Mucosa of rectum (tissue), 2 donors: ENCODE results near the gene LANCL2.

Experiments
- H3K27ac ChIP-seq, 2 donors: one replicate each; pipeline ENCODE4 v1.7.0; 2013; ENCODE audit warnings: inconsistent platforms in 2 of 2, low read depth in 2 of 2, low read length in 2 of 2
- H3K27me3 ChIP-seq, 2 donors: one replicate each; pipeline ENCODE4 v1.7.0; 2013; ENCODE audit warnings: low read length in 2 of 2; ENCODE audit not compliant: control insufficient read depth in 2 of 2, insufficient read depth in 2 of 2
- H3K36me3 ChIP-seq, 2 donors: one replicate each; pipeline ENCODE4 v1.7.0; 2013; ENCODE audit warnings: low read length in 2 of 2; ENCODE audit not compliant: control insufficient read depth in 2 of 2, insufficient read depth in 2 of 2
- H3K4me1 ChIP-seq, 2 donors: one replicate each; pipeline ENCODE4 v1.7.0; 2013; ENCODE audit warnings: low read length in 2 of 2, mild to moderate bottlenecking in 1 of 2; ENCODE audit not compliant: control insufficient read depth in 2 of 2, insufficient read depth in 2 of 2
- H3K4me3 ChIP-seq, 2 donors: one replicate each; pipeline ENCODE4 v1.7.0; 2013; ENCODE audit warnings: low read length in 2 of 2
- H3K9ac ChIP-seq, 2 donors: one replicate each; pipeline ENCODE4 v1.7.0; 2013; ENCODE audit warnings: low read length in 2 of 2, low read depth in 1 of 2, mild to moderate bottlenecking in 1 of 2
- H3K9me3 ChIP-seq, 2 donors: one replicate each; pipeline ENCODE4 v1.7.0; 2013; ENCODE audit warnings: low read length in 2 of 2; ENCODE audit not compliant: control insufficient read depth in 2 of 2
- donor health status: healthy.
- donor health status: Normal muscosa, but diverticular disease.

LANCL2 gene

GRCh38 chr7:55448526-55448925, 83.4 kb downstream of the LANCL2 start:
- no peaks in the 10 kb centered on the region for H3K4me1 ChIP-seq
- H3K9me3 ChIP-seq: no peaks in the 10 kb centered on the region
- no peak overlapping the region for H3K27ac ChIP-seq
- H3K36me3 ChIP-seq: peaks cover 0 to 3% of the 10 kb centered on the region in 2 donors
- no peak overlapping the region for H3K9ac ChIP-seq
- H3K27me3 ChIP-seq: no peaks in the 10 kb centered on the region
- no peak overlapping the region for H3K4me3 ChIP-seq

- Histone ChIP-seq H3K27me3 (no peaks in the 10 kb centered on the region), H3K4me3 (no peak overlapping the region), H3K36me3 (peaks cover 0 to 3% of the 10 kb centered on the region in 2 donors), H3K27ac (no peak overlapping the region), H3K9me3 (no peaks in the 10 kb centered on the region), H3K9ac (no peak overlapping the region), H3K4me1 (no peaks in the 10 kb centered on the region)
Observed at GRCh38 chr7:55449205-55449991, 84.3 kb downstream of the LANCL2 start.

- Histone ChIP-seq H3K36me3 (peaks cover 0 to 3% of the 10 kb centered on the region in 2 donors), H3K9ac (no peak overlapping the region), H3K27ac (no peak overlapping the region), H3K4me3 (no peak overlapping the region), H3K4me1 (no peaks in the 10 kb centered on the region), H3K27me3 (no peaks in the 10 kb centered on the region), H3K9me3 (no peaks in the 10 kb centered on the region)
Observed at GRCh38 chr7:55449992-55450535, 84.9 kb downstream of the LANCL2 start.

- Histone ChIP-seq H3K27me3 (no peaks in the 10 kb centered on the region), H3K27ac (no peak overlapping the region), H3K4me1 (no peaks in the 10 kb centered on the region), H3K4me3 (no peak overlapping the region), H3K36me3 (peaks cover 0 to 3% of the 10 kb centered on the region in 2 donors), H3K9me3 (no peaks in the 10 kb centered on the region), H3K9ac (no peak overlapping the region)
Observed at GRCh38 chr7:55452971-55453370, 87.8 kb downstream of the LANCL2 start.

GRCh38 chr7:55457801-55458200, 92.7 kb downstream of the LANCL2 start:
- Histone ChIP-seq H3K9me3 (peaks cover 5% of the 10 kb centered on the region in 2 donors), H3K4me3 (no peak overlapping the region), H3K9ac (no peak overlapping the region), H3K27me3 (no peaks in the 10 kb centered on the region), H3K27ac (no peak overlapping the region), H3K4me1 (no peaks in the 10 kb centered on the region), H3K36me3 (no peaks in the 10 kb centered on the region)

GRCh38 chr7:55458351-55458750, 93.2 kb downstream of the LANCL2 start:
- Histone ChIP-seq H3K27ac (no peak overlapping the region), H3K9me3 (peaks cover 5% of the 10 kb centered on the region in 2 donors), H3K27me3 (no peaks in the 10 kb centered on the region), H3K36me3 (no peaks in the 10 kb centered on the region), H3K9ac (no peak overlapping the region), H3K4me3 (no peak overlapping the region), H3K4me1 (no peaks in the 10 kb centered on the region)

- H3K27me3 ChIP-seq: no peaks in the 10 kb centered on the region
- H3K9ac ChIP-seq: no peak overlapping the region
- H3K36me3 ChIP-seq: peaks cover 20 to 24% of the 10 kb centered on the region in 2 donors
- H3K4me1 ChIP-seq: no peaks in the 10 kb centered on the region
- H3K27ac ChIP-seq: no peak overlapping the region
- no peak overlapping the region for H3K4me3 ChIP-seq
- H3K9me3 ChIP-seq: peaks cover 4 to 5% of the 10 kb centered on the region in 2 donors
Observed at GRCh38 chr7:55463686-55464262, 98.6 kb downstream of the LANCL2 start.

- Histone ChIP-seq H3K27me3 (no peaks in the 10 kb centered on the region), H3K9ac (no peak overlapping the region), H3K36me3 (peaks cover 20 to 24% of the 10 kb centered on the region in 2 donors), H3K27ac (no peak overlapping the region), H3K4me3 (no peak overlapping the region), H3K4me1 (no peaks in the 10 kb centered on the region), H3K9me3 (peaks cover under 1 to 3% of the 10 kb centered on the region in 2 donors)
Observed at GRCh38 chr7:55464422-55464821, 99.3 kb downstream of the LANCL2 start.

GRCh38 chr7:55465691-55466090, 100.6 kb downstream of the LANCL2 start:
- Histone ChIP-seq H3K27ac (no peak overlapping the region), H3K36me3 (peaks cover 20 to 24% of the 10 kb centered on the region in 2 donors), H3K4me1 (no peaks in the 10 kb centered on the region)

GRCh38 chr7:55467047-55467593, 102.0 kb downstream of the LANCL2 start:
- Histone ChIP-seq H3K4me3 (no peak overlapping the region), H3K27ac (no peak overlapping the region), H3K4me1 (no peaks in the 10 kb centered on the region), H3K9ac (no peak overlapping the region), H3K9me3 (no peaks in the 10 kb centered on the region), H3K36me3 (peaks cover 20 to 24% of the 10 kb centered on the region in 2 donors), H3K27me3 (no peaks in the 10 kb centered on the region)

More at GRCh38 chr7:55465691-55466090, 100.6 kb downstream of the LANCL2 start:
- no peak overlapping the region for H3K4me3 ChIP-seq
- no peaks in the 10 kb centered on the region for H3K9me3 ChIP-seq
- no peaks in the 10 kb centered on the region for H3K27me3 ChIP-seq
- no peak overlapping the region for H3K9ac ChIP-seq
